PC-9 (cell line): ENCODE data around the gene KCNT2. TPM values are rescaled to one million over a fixed set of nuclear protein-coding genes. Genes with fewer than 3 reads are reported as not detected.

Experiments used
- BruUV-seq: library from RNA; stranded (reverse); fragments of 400-500 nt; replicated peaks from 2 replicates; lab custom pipeline; 2021; lab: Mats Ljungman, UMichigan
- CTCF ChIA-PET: fragments of 300-600 bp; sonication (Branson Sonifier 250); formaldehyde crosslinking; loops from one replicate; lab custom pipeline; 2022; ENCODE audit warnings: antibody characterized with exemption; lab: Charles Lee
- POLR2A ChIA-PET: fragments of 300-600 bp; sonication (Branson Sonifier 250); formaldehyde crosslinking; loops from one replicate; lab custom pipeline; 2022; ENCODE audit warnings: antibody characterized with exemption; ENCODE audit not compliant: unreplicated experiment; lab: Charles Lee
- DNase-seq, 2 experiments: peaks; one replicate each; pipeline versions ENCODE4 v3.0.0 to v3.0.0-alpha.2; 2015 to 2022; ENCODE audit warnings: mixed read lengths in 1 of 2
- H2AFZ ChIP-seq: fragments of 200-600 bp; sonication (generic); 2 replicates; pipeline ENCODE4 v1.8.1; 2017; ENCODE audit warnings: antibody characterized with exemption
- H3F3A ChIP-seq: fragments of 200-600 bp; sonication (generic); 2 replicates; pipeline ENCODE4 v1.8.1; 2017; ENCODE audit warnings: antibody characterized with exemption, mild to moderate bottlenecking, low read depth; ENCODE audit not compliant: insufficient read depth
- H3K27ac ChIP-seq: fragments of 200-600 bp; sonication (generic); 2 replicates; pipeline ENCODE4 v1.6.1; 2016; ENCODE audit warnings: mixed run types
- H3K27me3 ChIP-seq: fragments of 200-600 bp; sonication (generic); 2 replicates; pipeline ENCODE4 v1.6.1; 2016; ENCODE audit warnings: low read depth, mixed run types; ENCODE audit not compliant: insufficient read depth
- H3K36me3 ChIP-seq: fragments of 200-600 bp; sonication (generic); 2 replicates; pipeline ENCODE4 v1.6.1; 2016; ENCODE audit warnings: low read depth, mixed run types
- H3K4me1 ChIP-seq: fragments of 200-600 bp; sonication (generic); replicated peaks from 2 replicates; pipeline ENCODE4 v1.6.1; 2016; ENCODE audit warnings: mixed run types; ENCODE audit not compliant: insufficient read depth
- H3K4me2 ChIP-seq: fragments of 200-600 bp; sonication (generic); 2 replicates; pipeline ENCODE4 v1.6.1; 2017; ENCODE audit warnings: mixed run types
- H3K4me3 ChIP-seq: fragments of 200-600 bp; sonication (generic); 2 replicates; pipeline ENCODE4 v1.6.1; 2016; ENCODE audit warnings: mixed run types
- H3K79me2 ChIP-seq: fragments of 200-600 bp; sonication (generic); 2 replicates; pipeline ENCODE4 v1.6.1; 2017; ENCODE audit warnings: low read depth, mixed run types
- H3K9me2 ChIP-seq: fragments of 200-600 bp; sonication (generic); 2 replicates; pipeline ENCODE4 v1.8.1; 2017; ENCODE audit warnings: mild to moderate bottlenecking; ENCODE audit not compliant: insufficient read depth
- H3K9me3 ChIP-seq: fragments of 200-600 bp; sonication (generic); 2 replicates; pipeline ENCODE4 v1.8.1; 2016; ENCODE audit warnings: low read depth; ENCODE audit not compliant: insufficient read depth
- H4K20me1 ChIP-seq: fragments of 200-600 bp; sonication (generic); 2 replicates; pipeline ENCODE4 v1.8.1; 2017; ENCODE audit not compliant: insufficient read depth
- CTCF ChIP-seq: fragments of 200-600 bp; sonication (generic); conservative IDR thresholded peaks from 2 replicates; pipeline ENCODE4 v1.6.1; 2017; ENCODE audit warnings: mixed run types, antibody characterized with exemption, mild to moderate bottlenecking, moderate library complexity
- EZH2 ChIP-seq: fragments of 200-600 bp; sonication (generic); IDR thresholded peaks from 2 replicates; pipeline ENCODE4 v1.8.0; 2017; ENCODE audit warnings: antibody characterized with exemption, low read depth
- intact Hi-C: fragments of 100-400 bp; cut with micrococcal nuclease; formaldehyde crosslinking; loops from one replicate; pipeline ENCODE4 v1.10.0; 2022; ENCODE audit not compliant: unreplicated experiment
- total RNA-seq: library from RNA; stranded (reverse); gene quantifications from 2 replicates; pipeline ENCODE4 v1.2.3, GENCODE V29; 2021

KCNT2 gene
- total RNA-seq, 1 experiment from 2014 or later: 0.90 TPM

GRCh38 chr1:196623079-196623478 lies 14.8 kb upstream of the KCNT2 start:
- Histone ChIP-seq H3K9me3 (no peaks in the 10 kb centered on the region), H3K4me1 (no peaks in the 10 kb centered on the region), H3K36me3 (no peaks in the 10 kb centered on the region), H3K9me2 (0 out of 2 replicates have a peak, but pooled peaks cover 2% of the 10 kb centered on the region), H3K4me3 (no peak overlapping the region), H3K79me2 (no peaks in the 10 kb centered on the region), H4K20me1 (no peaks in the 10 kb centered on the region), H3K27ac (no peak overlapping the region), H3K4me2 (no peak overlapping the region), H3F3A (no peaks in the 10 kb centered on the region), H2AFZ (no peak overlapping the region), H3K27me3 (no peaks in the 10 kb centered on the region)
- TF ChIP-seq EZH2: no peak
- no peak for DNase-seq
- ChIA-PET POLR2A (no interaction called here), CTCF (no interaction called here)
- no TSS peak for BruUV-seq
- intact Hi-C loops: no loop called here

GRCh38 chr1:196619721-196620120 lies 11.5 kb upstream of the KCNT2 start:
- CTCF ChIA-PET: no interaction called here
- no peak for DNase-seq
- Histone ChIP-seq H3K27me3 (no peaks in the 10 kb centered on the region), H3K79me2 (no peaks in the 10 kb centered on the region), H3K27ac (no peak overlapping the region), H3F3A (no peaks in the 10 kb centered on the region), H3K9me2 (0 out of 2 replicates have a peak, but pooled peaks cover 2% of the 10 kb centered on the region), H3K36me3 (no peaks in the 10 kb centered on the region), H3K9me3 (no peaks in the 10 kb centered on the region), H4K20me1 (no peaks in the 10 kb centered on the region), H3K4me3 (no peak overlapping the region), H3K4me2 (no peak overlapping the region), H2AFZ (no peak overlapping the region), H3K4me1 (no peaks in the 10 kb centered on the region)
- POLR2A ChIA-PET: no interaction called here
- no TSS peak for BruUV-seq
- intact Hi-C loops: no loop called here
- TF ChIP-seq CTCF: no peak
- no peak for TF ChIP-seq EZH2

GRCh38 chr1:196611873-196612272 lies 3.6 kb upstream of the KCNT2 start:
- Histone ChIP-seq H4K20me1 (no peaks in the 10 kb centered on the region), H3K4me2 (no peak overlapping the region), H3K36me3 (no peaks in the 10 kb centered on the region), H3K4me1 (no peaks in the 10 kb centered on the region), H3K27ac (no peak overlapping the region), H3K4me3 (no peak overlapping the region), H3F3A (no peaks in the 10 kb centered on the region), H3K9me3 (no peaks in the 10 kb centered on the region), H3K27me3 (no peaks in the 10 kb centered on the region), H2AFZ (no peak overlapping the region), H3K79me2 (no peaks in the 10 kb centered on the region), H3K9me2 (no peaks in the 10 kb centered on the region)
- BruUV-seq: no TSS peak
- ChIA-PET CTCF (no interaction called here), POLR2A (no interaction called here)
- intact Hi-C loops: no loop called here
- TF ChIP-seq EZH2: no peak
- no peak for TF ChIP-seq CTCF
- no peak for DNase-seq

- Histone ChIP-seq H4K20me1 (no peaks in the 10 kb centered on the region), H3K4me3 (no peak overlapping the region), H3K4me1 (no peaks in the 10 kb centered on the region), H3K36me3 (no peaks in the 10 kb centered on the region), H3K27me3 (no peaks in the 10 kb centered on the region), H3K79me2 (no peaks in the 10 kb centered on the region), H2AFZ (peak overlapping the region; percentile 33; the same call in 1 of the 2 replicates), H3K9me3 (no peaks in the 10 kb centered on the region), H3K27ac (no peak overlapping the region), H3K4me2 (no peak overlapping the region), H3K9me2 (no peaks in the 10 kb centered on the region), H3F3A (no peaks in the 10 kb centered on the region)
- TF ChIP-seq CTCF (no peak), EZH2 (no peak)
- no peak for DNase-seq
- ChIA-PET CTCF (no interaction called here), POLR2A (no interaction called here)
- no TSS peak for BruUV-seq
- intact Hi-C loops: no loop called here
Observed at GRCh38 chr1:196609370-196609737, 1.1 kb upstream of the KCNT2 start.
